ENCODE data around the gene CLTB. TPM values are rescaled to one million over a fixed set of nuclear protein-coding genes. Genes with fewer than 3 reads are reported as not detected.
"Not testable (repeated sequence)": the region's sequence is repeated elsewhere in the genome, so short reads cannot be mapped to it uniquely, and the experiment has no call there.

The CLTB gene
- total RNA-seq, 1 experiment from 2014 or later, result 156 TPM

GRCh38 chr5:176427971-176428370 lies 11.6 kb upstream of the CLTB start:
- DNase-seq (ENCODE audit: low read depth), result no peak

GRCh38 chr5:176426876-176427275 lies 10.5 kb upstream of the CLTB start:
- DNase-seq (ENCODE audit: low read depth), result no peak

- DNase-seq (ENCODE audit: low read depth), result no peak
These were observed 9.5 kb upstream of the CLTB start for GRCh38 chr5:176425791-176426190.

GRCh38 chr5:176425138-176425537 lies 8.8 kb upstream of the CLTB start:
- no peak for DNase-seq (ENCODE audit: low read depth)

- DNase-seq (ENCODE audit: low read depth), result no peak
These were observed 7.8 kb upstream of the CLTB start for GRCh38 chr5:176424181-176424580.

- no peak for DNase-seq (ENCODE audit: low read depth)
These were observed 4.7 kb upstream of the CLTB start for GRCh38 chr5:176420972-176421544.

GRCh38 chr5:176420086-176420485 lies 3.7 kb upstream of the CLTB start:
- DNase-seq (ENCODE audit: low read depth), result no peak

- DNase-seq (ENCODE audit: low read depth), result no peak
These were observed 1.9 kb upstream of the CLTB start for GRCh38 chr5:176418251-176418650.

- DNase-seq (ENCODE audit: low read depth), result no peak
These were observed 626 bp upstream of the CLTB start for GRCh38 chr5:176416965-176417364.

- DNase-seq (ENCODE audit: low read depth), result no peak
These were observed 943 bp downstream of the CLTB start for GRCh38 chr5:176415240-176415951.

- DNase-seq (ENCODE audit: low read depth), result no peak
These were observed 1.6 kb downstream of the CLTB start for GRCh38 chr5:176414704-176415103.

GRCh38 chr5:176413709-176414191 lies 2.6 kb downstream of the CLTB start:
- no peak for DNase-seq (ENCODE audit: low read depth)

- DNase-seq (ENCODE audit: low read depth), result no peak
These were observed 3.1 kb downstream of the CLTB start for GRCh38 chr5:176413255-176413565.

GRCh38 chr5:176412517-176413254 lies 3.7 kb downstream of the CLTB start:
- no peak for DNase-seq (ENCODE audit: low read depth)

- no peak for DNase-seq (ENCODE audit: low read depth)
These were observed 5.7 kb downstream of the CLTB start for GRCh38 chr5:176410486-176411180.

- DNase-seq (ENCODE audit: low read depth), result no peak
These were observed 6.6 kb downstream of the CLTB start for GRCh38 chr5:176409765-176410164.

- no peak for DNase-seq (ENCODE audit: low read depth)
These were observed 7.7 kb downstream of the CLTB start for GRCh38 chr5:176408590-176408989.

GRCh38 chr5:176408252-176408573 lies 8.1 kb downstream of the CLTB start:
- DNase-seq (ENCODE audit: low read depth), result not testable (repeated sequence)

- DNase-seq (ENCODE audit: low read depth), result no peak
These were observed 8.7 kb downstream of the CLTB start for GRCh38 chr5:176407456-176408251.

GRCh38 chr5:176406436-176407052 lies 9.8 kb downstream of the CLTB start:
- no peak for DNase-seq (ENCODE audit: low read depth)

Measured in HT1080 (cell line).